ENCODE measurements around the gene HTD2. TPM values are rescaled to one million over a fixed set of nuclear protein-coding genes. Genes with fewer than 3 reads are reported as not detected.

HTD2 gene
- total and polyA plus RNA-seq, 2 donors (not counting 1 experiment from before 2014, with no cell fraction given), result 4.2 to 8.8 TPM

DNA sequence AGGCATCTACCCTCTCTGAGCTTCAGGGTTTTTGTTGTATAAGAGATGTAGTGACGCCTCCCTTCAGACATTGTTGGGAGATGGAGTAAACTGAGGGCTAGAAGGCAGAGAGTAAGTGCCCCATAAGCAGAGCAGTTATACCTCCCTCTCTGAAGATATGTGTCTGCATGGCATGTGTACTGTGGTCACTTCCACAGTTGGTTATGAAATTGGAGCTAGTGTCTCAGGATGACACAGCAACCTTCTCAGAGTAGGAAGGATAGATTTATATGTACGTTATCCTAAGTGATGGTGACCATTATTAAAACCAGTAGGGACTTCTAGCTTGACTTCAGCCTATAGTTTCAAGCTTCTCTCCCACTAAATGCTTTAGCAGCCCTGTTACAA is 44.3 kb downstream of the HTD2 start:
- no peak for ATAC-seq (ENCODE audit: low read depth)
- peaks cover 0 to 10% of the 10 kb centered on the region in 2 experiments for H3K36me3 ChIP-seq (replicated peaks in 1 of 2; ENCODE audit: control extremely low read depth in 1 of 2, control insufficient read depth in 1 of 2, extremely low read depth in 1 of 2, insufficient read depth in 2 of 2, low read length in 1 of 2)
- peaks cover 79% of the 10 kb centered on the region for H3K79me2 ChIP-seq (ENCODE audit: control insufficient read depth, insufficient read depth, low read length)

DNA sequence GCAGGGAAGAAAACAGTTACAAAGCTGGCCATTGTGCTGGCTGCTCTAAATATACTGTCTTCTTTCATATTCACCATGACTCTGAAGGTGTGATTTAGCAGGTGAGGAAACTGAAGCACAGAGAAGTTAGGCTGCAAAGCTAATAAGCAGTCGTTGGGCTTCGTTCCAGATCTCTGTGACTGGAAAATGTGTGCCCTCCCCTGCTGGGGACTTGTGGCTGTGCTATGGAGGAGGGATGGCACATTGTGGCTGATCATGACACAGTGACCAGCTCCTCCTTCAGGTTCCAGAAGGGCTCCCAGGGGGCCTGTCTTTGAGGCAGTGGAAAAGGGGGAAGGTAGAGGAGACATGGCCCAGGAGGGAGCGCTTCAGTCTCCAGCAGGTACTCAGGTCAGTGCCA is 45.6 kb downstream of the HTD2 start:
- DNase-seq (no peak), ATAC-seq (ENCODE audit: low read depth) (no peak)
- H3K27me3 ChIP-seq (replicated peaks in 1 of 4; ENCODE audit: control extremely low read depth in 1 of 4, control insufficient read depth in 3 of 4, insufficient read depth in 4 of 4, low read length in 3 of 4), result no peaks in the 10 kb centered on the region
- H3K4me3 Mint-ChIP-seq, result peak overlapping the region; percentile 99
- peak overlapping the region; percentile 80 for H3K4me2 ChIP-seq (replicated peaks; ENCODE audit: low read depth, low read length, poor library complexity, severe bottlenecking)
- H3K27me3 Mint-ChIP-seq, result no peaks in the 10 kb centered on the region
- no peaks in the 10 kb centered on the region for H3K9me3 Mint-ChIP-seq (ENCODE audit: insufficient read depth)
- peaks cover 82% of the 10 kb centered on the region for H3K79me2 ChIP-seq (ENCODE audit: control insufficient read depth, insufficient read depth, low read length)
- WGBS (ENCODE audit: insufficient coverage), result 0% methylated on average over 2 of the region's 3 CpGs
- H3K9ac ChIP-seq (ENCODE audit: low read length), result peak overlapping the region; percentile 79
- peaks cover 95 to 100% of the 10 kb centered on the region in 2 donors for H3K4me1 ChIP-seq (ENCODE audit: control insufficient read depth in 2 of 2, insufficient read depth in 2 of 2, low read length in 2 of 2)
- H3K9me3 ChIP-seq (ENCODE audit: control extremely low read depth in 1 of 3, control insufficient read depth in 2 of 3, insufficient read depth in 1 of 3, low read length in 2 of 3), result peaks cover 0 to 9% (median 0%) of the 10 kb centered on the region in 3 donors
- H2AFZ ChIP-seq (ENCODE audit: insufficient read depth, low read depth, low read length, poor library complexity, severe bottlenecking), result no peak overlapping the region
- peaks cover 90% of the 10 kb centered on the region for H3K4me1 Mint-ChIP-seq
- no peak for TF ChIP-seq EZH2 (IDR thresholded peaks at IDR 0.05; ENCODE audit: borderline replicate concordance, insufficient read depth, low read depth, low read length, poor library complexity, severe bottlenecking)
- TF ChIP-seq, protein P1, sequence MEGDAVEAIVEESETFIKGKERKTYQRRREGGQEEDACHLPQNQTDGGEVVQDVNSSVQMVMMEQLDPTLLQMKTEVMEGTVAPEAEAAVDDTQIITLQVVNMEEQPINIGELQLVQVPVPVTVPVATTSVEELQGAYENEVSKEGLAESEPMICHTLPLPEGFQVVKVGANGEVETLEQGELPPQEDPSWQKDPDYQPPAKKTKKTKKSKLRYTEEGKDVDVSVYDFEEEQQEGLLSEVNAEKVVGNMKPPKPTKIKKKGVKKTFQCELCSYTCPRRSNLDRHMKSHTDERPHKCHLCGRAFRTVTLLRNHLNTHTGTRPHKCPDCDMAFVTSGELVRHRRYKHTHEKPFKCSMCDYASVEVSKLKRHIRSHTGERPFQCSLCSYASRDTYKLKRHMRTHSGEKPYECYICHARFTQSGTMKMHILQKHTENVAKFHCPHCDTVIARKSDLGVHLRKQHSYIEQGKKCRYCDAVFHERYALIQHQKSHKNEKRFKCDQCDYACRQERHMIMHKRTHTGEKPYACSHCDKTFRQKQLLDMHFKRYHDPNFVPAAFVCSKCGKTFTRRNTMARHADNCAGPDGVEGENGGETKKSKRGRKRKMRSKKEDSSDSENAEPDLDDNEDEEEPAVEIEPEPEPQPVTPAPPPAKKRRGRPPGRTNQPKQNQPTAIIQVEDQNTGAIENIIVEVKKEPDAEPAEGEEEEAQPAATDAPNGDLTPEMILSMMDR (IDR thresholded peaks at IDR 0.05), result no peak
- ChIA-PET CTCF (interaction anchor here (0.7 to 15.0 kb wide), 9 partner anchors 15 to 139 kb away, joined by 3 to 349 read pairs (median 4); partner anchors contain the start of genes HTD2, KCTD6, PXK and RPP14), POLR2A (interaction anchor here (1.4 to 9.1 kb wide), 2 partner anchors 8 to 15 kb away, joined by 3 to 182 read pairs; partner anchors contain the start of gene PXK)
- H3K36me3 ChIP-seq (replicated peaks in 1 of 2; ENCODE audit: control extremely low read depth in 1 of 2, control insufficient read depth in 1 of 2, extremely low read depth in 1 of 2, insufficient read depth in 2 of 2, low read length in 1 of 2), result peaks cover 0 to 6% of the 10 kb centered on the region in 2 experiments
- H3K27ac Mint-ChIP-seq, result peak overlapping the region; percentile 100
- intact Hi-C loops (cut with micrococcal nuclease), result no loop called here
- H4K20me1 ChIP-seq (ENCODE audit: control insufficient read depth, insufficient read depth, low read length, poor library complexity, severe bottlenecking), result no peaks in the 10 kb centered on the region
- H3K4me3 ChIP-seq (ENCODE audit: control extremely low read depth in 1 of 5, extremely low read depth in 1 of 5, insufficient read depth in 1 of 5, low read depth in 2 of 5, low read length in 4 of 5), result peak overlapping the region in 2 of 5 experiments; percentile 76 to 81
- H3K27ac ChIP-seq (ENCODE audit: low read length in 2 of 2), result peak overlapping the region; percentile 80 to 97

More for the DNA sequence above, 44.3 kb downstream of the HTD2 start:
- peak overlapping the region; percentile 100 for H3K27ac Mint-ChIP-seq
- no peaks in the 10 kb centered on the region for H3K27me3 Mint-ChIP-seq
- Histone ChIP-seq H3K4me2 (replicated peaks; ENCODE audit: low read depth, low read length, poor library complexity, severe bottlenecking) (peak overlapping the region; percentile 80), H3K27ac (ENCODE audit: low read length in 2 of 2) (peak overlapping the region; percentile 80 to 97), H3K9ac (ENCODE audit: low read length) (peak overlapping the region; percentile 53), H3K4me3 (ENCODE audit: control extremely low read depth in 1 of 5, extremely low read depth in 1 of 5, insufficient read depth in 1 of 5, low read depth in 2 of 5, low read length in 4 of 5) (peak overlapping the region; percentile 2 to 58 (median 31)), H2AFZ (ENCODE audit: insufficient read depth, low read depth, low read length, poor library complexity, severe bottlenecking) (no peak overlapping the region), H3K4me1 (ENCODE audit: control insufficient read depth in 2 of 2, insufficient read depth in 2 of 2, low read length in 2 of 2) (peaks cover 91 to 100% of the 10 kb centered on the region in 2 donors), H4K20me1 (ENCODE audit: control insufficient read depth, insufficient read depth, low read length, poor library complexity, severe bottlenecking) (no peaks in the 10 kb centered on the region), H3K27me3 (replicated peaks in 1 of 4; ENCODE audit: control extremely low read depth in 1 of 4, control insufficient read depth in 3 of 4, insufficient read depth in 4 of 4, low read length in 3 of 4) (no peaks in the 10 kb centered on the region), H3K9me3 (ENCODE audit: control extremely low read depth in 1 of 3, control insufficient read depth in 2 of 3, insufficient read depth in 1 of 3, low read length in 2 of 3) (peaks cover 0 to 9% (median 0%) of the 10 kb centered on the region in 3 donors)
- WGBS (ENCODE audit: insufficient coverage), result no CpG with 5 or more reads among the region's 2 CpGs
- peak overlapping the region; percentile 66 for H3K4me3 Mint-ChIP-seq
- DNase-seq, result no peak
- no peak for TF ChIP-seq EZH2 (IDR thresholded peaks at IDR 0.05; ENCODE audit: borderline replicate concordance, insufficient read depth, low read depth, low read length, poor library complexity, severe bottlenecking)
- TF ChIP-seq, protein P1 (IDR thresholded peaks at IDR 0.05), result no peak
- POLR2A ChIA-PET, result interaction anchor here (0.6 to 9.1 kb wide), 6 partner anchors 14 to 154 kb away, joined by 3 to 182 read pairs (median 4); partner anchors contain the start of genes HTD2, PDHB, PXK and RPP14
- intact Hi-C loops (cut with micrococcal nuclease), result loop anchor here (1.0 kb wide), 1 partner anchor 17 kb away; no protein-coding TSS in a partner anchor
- no peaks in the 10 kb centered on the region for H3K9me3 Mint-ChIP-seq (ENCODE audit: insufficient read depth)
- CTCF ChIA-PET, result interaction anchor here (0.6 to 15.0 kb wide), 12 partner anchors 14 to 164 kb away, joined by 3 to 349 read pairs (median 4); partner anchors contain the start of genes HTD2, PXK and RPP14
- peaks cover 89% of the 10 kb centered on the region for H3K4me1 Mint-ChIP-seq

Measured in B cell (primary cell).